CD1c-positive myeloid dendritic cell (primary cell): Measurements from ENCODE around the gene DOCK2.

Source experiments
- DNase-seq: peaks from one replicate; pipeline ENCODE4 v3.0.0-alpha.2; 2016; ENCODE audit errors: extremely low spot score

DOCK2 gene

DNA sequence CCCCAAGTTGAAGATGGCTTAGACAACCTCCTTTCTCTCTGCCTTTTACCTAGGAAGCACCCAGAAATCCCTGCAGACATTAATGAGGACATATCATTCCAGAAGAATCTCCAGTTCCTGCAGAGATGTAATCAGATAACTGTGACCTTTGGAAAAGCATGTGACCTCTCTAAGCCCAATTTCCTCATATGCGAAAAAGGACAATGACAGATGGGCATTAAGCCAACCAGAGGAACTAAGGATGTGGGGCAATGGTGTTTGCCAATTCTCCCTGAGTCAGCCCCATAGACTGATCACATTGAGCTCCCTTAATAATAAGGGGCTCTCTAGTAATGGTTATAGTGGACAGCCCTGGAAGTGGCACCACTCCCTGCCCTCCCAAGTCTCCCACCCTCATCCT lies 458.6 kb downstream of the DOCK2 start:
- DNase-seq = peak; percentile 70

GRCh38 chr5:170097934-170098333 lies 460.9 kb downstream of the DOCK2 start:
- DNase-seq = peak; percentile 37

- DNase-seq = peak; percentile 82
These were observed 463.2 kb downstream of the DOCK2 start for GRCh38 chr5:170100066-170100943.

DNA sequence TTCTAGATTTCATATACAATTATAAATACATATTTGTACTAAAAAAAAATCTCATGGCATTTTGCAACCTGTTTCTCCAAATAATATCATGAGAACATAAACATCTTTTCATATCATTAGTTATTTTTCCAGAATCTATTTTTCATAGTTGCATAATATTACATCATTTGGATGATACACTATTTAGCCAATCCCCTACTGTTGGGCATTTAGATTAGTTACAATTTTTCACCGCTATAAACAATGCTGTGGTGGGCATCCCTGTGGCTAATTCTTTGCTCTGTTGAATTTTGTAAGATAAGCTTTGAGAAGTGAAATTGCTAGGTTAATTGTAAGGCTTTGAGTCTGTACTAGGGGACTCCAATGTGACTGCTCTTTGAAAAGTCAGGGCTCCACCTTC lies 466.4 kb downstream of the DOCK2 start:
- DNase-seq = no peak

- DNase-seq = no peak
These were observed 467.2 kb downstream of the DOCK2 start for GRCh38 chr5:170104299-170104698.

GRCh38 chr5:170104710-170105109 lies 467.6 kb downstream of the DOCK2 start:
- DNase-seq = no peak

GRCh38 chr5:170105642-170106611 lies 468.9 kb downstream of the DOCK2 start, which contains the start of gene FOXI1:
FOXI1 (plus strand) TSS chr5:170105897; CDS start chr5:170105958, 61 bp downstream.
- peak; percentile 5 for DNase-seq

- no peak for DNase-seq
These were observed 470.6 kb downstream of the DOCK2 start for GRCh38 chr5:170107674-170108073.

- no peak for DNase-seq
These were observed 471.3 kb downstream of the DOCK2 start for GRCh38 chr5:170108266-170108785.

DNA sequence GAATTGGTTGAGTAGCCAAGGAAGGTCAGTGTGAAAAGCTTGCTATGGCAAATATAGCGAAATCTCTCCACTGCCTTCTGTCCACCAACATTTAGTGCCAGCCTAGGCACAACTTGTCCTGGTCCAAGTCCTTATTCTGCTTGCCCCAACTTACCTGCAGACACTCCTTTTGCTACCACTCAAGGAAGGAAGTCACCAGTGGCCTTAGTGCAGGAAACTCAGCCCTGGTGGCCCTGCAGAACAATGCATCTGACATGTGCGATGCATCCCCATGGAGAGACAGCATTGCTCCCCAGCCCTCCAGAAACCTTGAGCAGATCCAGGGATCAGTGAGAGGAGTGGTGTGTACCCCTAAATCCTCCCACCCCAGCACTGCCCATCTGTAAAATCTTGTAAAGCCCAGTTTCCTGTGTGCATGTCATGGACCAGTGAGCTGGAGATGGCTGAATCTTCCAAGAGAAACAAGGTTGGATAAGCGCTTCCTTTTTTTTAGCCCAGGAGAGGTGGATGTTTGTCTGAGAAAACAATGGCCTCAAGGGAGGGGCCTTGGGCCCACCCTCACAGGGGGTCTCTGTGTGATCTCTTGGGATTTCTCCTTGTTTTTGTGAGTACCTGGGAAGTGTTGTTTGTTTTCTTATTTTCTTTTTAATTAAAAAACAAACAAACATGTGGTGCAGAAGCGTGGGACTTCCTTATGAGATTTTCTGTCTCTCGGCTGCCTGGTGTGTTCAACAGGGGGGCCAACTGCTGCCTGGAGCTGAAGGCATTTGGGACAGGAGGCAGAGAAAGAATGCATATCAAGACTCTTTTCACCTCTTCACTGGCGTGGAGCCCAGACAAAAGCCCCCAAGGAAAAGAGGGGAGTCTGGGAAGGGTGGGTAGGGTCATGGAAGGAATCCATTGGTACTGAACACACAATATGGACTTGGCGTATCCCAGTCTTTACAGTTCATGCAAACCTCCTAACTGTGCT lies 472.3 kb downstream of the DOCK2 start:
- no peak for DNase-seq

DNA sequence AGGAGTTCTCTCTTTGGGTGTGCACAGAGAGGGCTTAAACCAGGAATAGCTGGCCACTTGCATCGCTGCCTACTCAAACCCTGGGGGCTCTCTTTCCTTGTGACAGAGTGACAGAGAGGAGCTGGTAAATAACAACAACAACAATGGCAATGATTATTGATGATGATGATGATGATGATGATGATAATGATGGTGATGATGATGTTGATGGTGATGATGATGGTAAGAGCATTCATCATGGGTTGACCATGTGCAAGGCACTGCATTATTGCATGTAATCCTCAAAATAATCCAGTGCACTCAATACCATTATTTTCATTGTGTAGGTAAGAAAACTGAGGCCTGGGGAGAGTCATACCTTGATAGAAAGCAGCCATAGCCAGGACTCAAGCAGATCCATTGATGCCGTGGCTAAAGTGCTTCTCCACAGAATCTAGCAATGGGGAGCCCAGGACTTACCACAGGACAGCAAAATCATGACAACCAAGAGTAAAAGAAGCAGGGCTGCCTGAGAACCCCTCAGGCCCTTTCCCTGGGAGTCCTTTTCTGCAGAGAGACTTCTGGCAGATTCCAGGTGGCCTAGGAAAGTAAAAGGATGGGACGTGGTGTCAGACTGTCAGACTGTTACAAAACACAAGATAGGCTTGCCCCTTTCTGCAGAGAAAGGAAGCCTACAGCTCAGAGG lies 473.5 kb downstream of the DOCK2 start:
- DNase-seq = no peak

GRCh38 chr5:170111088-170111785 lies 474.2 kb downstream of the DOCK2 start:
- DNase-seq = no peak

GRCh38 chr5:170112876-170113521 lies 475.9 kb downstream of the DOCK2 start:
- DNase-seq = no peak

DNA sequence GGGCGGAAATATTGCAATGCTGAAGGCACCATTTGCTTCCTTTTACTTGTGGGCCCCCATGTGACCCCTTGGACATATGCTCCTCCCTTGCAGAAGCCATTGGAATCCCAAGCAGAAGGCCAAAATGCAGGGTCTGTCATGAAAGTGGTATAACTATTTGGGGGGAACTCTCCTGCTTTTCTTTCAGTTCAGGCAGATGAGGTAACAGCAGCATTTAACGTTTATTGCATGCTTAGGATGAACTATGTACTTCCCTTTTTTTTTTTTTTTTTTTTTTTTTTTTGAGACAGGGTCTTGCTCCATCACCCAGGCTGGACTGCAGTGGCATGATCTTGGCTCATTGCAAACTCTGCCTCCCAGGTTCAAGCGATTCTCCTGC lies 476.4 kb downstream of the DOCK2 start:
- peak; percentile 24 for DNase-seq

- no peak for DNase-seq
These were observed 477.2 kb downstream of the DOCK2 start for GRCh38 chr5:170114271-170114670.

DNA sequence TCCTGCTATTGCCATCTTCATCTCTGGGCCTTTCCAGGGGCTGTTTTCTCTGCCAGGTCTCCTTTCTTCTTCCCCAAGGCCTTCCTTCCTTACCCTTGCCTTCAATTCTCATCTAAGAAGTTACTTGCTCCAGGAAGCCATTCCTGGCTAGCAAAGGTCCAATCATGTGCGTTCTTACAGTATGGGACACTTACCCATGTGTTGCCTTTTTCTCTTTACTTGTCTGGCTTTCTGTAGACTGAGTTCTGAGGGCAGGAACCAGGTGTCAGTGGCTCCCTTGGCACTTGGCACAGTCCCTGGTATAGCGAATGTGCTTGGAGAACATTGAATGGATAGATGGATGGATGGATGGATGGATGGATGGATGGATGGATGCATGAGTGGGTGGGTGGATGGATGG lies 478.9 kb downstream of the DOCK2 start:
- no peak for DNase-seq

GRCh38 chr5:170117736-170118135 lies 480.7 kb downstream of the DOCK2 start:
- no peak for DNase-seq

DNA sequence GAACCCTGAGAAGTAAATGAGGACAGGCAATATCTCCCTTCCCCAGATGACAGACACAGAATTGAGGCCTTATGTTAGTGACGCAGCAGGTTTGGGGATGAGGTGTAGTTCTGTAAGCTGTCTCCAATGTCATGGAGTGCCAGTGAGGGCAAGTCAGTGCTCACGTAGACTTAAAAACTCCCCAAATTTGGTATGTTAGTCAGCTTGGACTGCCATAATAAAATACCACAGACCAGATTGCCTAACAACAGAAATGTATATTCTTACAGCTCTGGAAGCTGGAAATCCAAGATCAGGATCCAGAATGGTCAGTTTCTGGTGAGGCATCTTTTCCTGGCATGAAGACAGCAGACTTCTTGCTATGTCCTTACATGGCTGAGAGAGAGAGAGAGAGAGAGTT lies 483.5 kb downstream of the DOCK2 start:
- DNase-seq = no peak

DNA sequence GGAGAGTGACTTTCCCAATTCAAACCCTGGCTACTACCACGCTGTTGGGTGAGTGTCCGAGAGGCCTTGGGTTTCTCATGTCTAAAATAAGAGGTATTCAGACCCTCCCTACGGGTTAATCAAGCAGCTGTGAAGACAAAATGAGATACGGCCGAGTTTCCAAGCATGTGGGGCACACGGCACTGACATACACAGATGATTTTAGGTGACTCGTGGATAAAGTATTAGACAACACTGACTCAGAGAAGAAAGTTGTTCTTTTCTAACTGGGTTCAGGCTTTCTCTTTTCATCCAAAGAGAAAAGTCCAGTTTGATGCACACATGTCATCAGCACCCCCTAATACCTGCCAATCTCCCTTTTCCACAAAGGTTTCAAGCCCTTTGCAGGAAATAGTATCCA lies 484.2 kb downstream of the DOCK2 start:
- DNase-seq = no peak
